Activated T-helper 1 cell treated with anti-CD3 and anti-CD28 coated beads, Interleukin-12 subunit alpha, Interleukin-12 subunit beta, Interleukin-2, Interleukin-4 antibody, amounts not matched to agents 30 ng/mL and 10 ng/mL and 1 ng/mL, durations not matched to agents 14 hours and 24 hours and 36 hours (primary cell): ENCODE data around the gene RBBP5. TPM values are rescaled to one million over a fixed set of nuclear protein-coding genes. Genes with fewer than 3 reads are reported as not detected.

Experiments
- DNase-seq: peaks from one replicate; pipeline ENCODE4 v3.0.0; 2021; ENCODE audit warnings: low spot score
- H3K27ac Mint-ChIP-seq: one replicate; pipeline ENCODE4 v1.8.0; 2021; ENCODE audit warnings: mild to moderate bottlenecking, mixed read lengths
- H3K27me3 Mint-ChIP-seq: one replicate; pipeline ENCODE4 v1.8.0; 2022; ENCODE audit warnings: mild to moderate bottlenecking, moderate library complexity, mixed read lengths; ENCODE audit not compliant: insufficient read depth
- H3K36me3 Mint-ChIP-seq: one replicate; pipeline ENCODE4 v1.8.0; 2021; ENCODE audit warnings: low read depth, mixed read lengths
- H3K4me1 Mint-ChIP-seq: one replicate; pipeline ENCODE4 v1.8.0; 2021; ENCODE audit warnings: low read depth, mixed read lengths
- H3K4me3 Mint-ChIP-seq: one replicate; pipeline ENCODE4 v1.8.0; 2021; ENCODE audit warnings: mild to moderate bottlenecking, moderate library complexity, mixed read lengths
- H3K9me3 Mint-ChIP-seq: one replicate; pipeline ENCODE4 v1.8.0; 2021; ENCODE audit warnings: mixed read lengths
- intact Hi-C: fragments of 100-400 bp; cut with micrococcal nuclease; formaldehyde crosslinking; loops from one replicate; pipeline ENCODE4 v1.15.1; 2024
- total RNA-seq: library from RNA; stranded (reverse); gene quantifications from 2 replicates; pipeline ENCODE4 v1.2.3, GENCODE V29; 2022

The RBBP5 gene
- total RNA-seq, 1 donor from 2014 or later: 21.5 TPM

DNA sequence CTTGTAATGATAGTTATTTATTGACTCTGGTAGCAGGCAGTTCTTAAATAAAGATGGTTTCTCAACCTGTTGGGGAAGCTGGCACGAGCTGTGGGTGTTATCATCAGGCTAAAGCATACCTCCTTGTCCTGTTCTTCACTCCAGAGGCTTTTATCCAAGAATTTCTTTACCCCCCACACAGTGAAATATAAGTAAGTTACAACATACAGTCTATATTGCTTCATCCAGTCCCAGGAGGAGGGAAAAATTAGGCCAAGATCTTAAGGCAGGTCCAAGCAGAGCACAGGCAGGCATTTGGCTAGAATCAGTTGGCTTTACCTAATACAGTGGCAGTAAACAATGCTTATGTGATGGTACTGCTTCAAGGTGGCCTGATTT is 43.9 kb downstream of the RBBP5 start:
- Mint-ChIP-seq H3K9me3 (no peaks in the 10 kb centered on the region), H3K4me1 (no peaks in the 10 kb centered on the region), H3K4me3 (no peak overlapping the region), H3K27ac (no peak overlapping the region), H3K36me3 (no peaks in the 10 kb centered on the region), H3K27me3 (peaks cover 2% of the 10 kb centered on the region)
- intact Hi-C loops: no loop called here
- DNase-seq: no peak

GRCh38 chr1:205077158-205077933 is 44.4 kb downstream of the RBBP5 start:
- H3K27ac Mint-ChIP-seq: no peak overlapping the region
- H3K4me3 Mint-ChIP-seq: no peak overlapping the region
- intact Hi-C loops: no loop called here
- peaks cover 2% of the 10 kb centered on the region for H3K27me3 Mint-ChIP-seq
- no peaks in the 10 kb centered on the region for H3K9me3 Mint-ChIP-seq
- DNase-seq: no peak
- no peaks in the 10 kb centered on the region for H3K36me3 Mint-ChIP-seq
- H3K4me1 Mint-ChIP-seq: no peaks in the 10 kb centered on the region

- peaks cover 2% of the 10 kb centered on the region for H3K27me3 Mint-ChIP-seq
- intact Hi-C loops: no loop called here
- H3K9me3 Mint-ChIP-seq: no peaks in the 10 kb centered on the region
- H3K4me1 Mint-ChIP-seq: no peaks in the 10 kb centered on the region
- DNase-seq: no peak
- H3K27ac Mint-ChIP-seq: no peak overlapping the region
- no peak overlapping the region for H3K4me3 Mint-ChIP-seq
- no peaks in the 10 kb centered on the region for H3K36me3 Mint-ChIP-seq
Measured at GRCh38 chr1:205076245-205076761, 45.5 kb downstream of the RBBP5 start.

- no peaks in the 10 kb centered on the region for H3K9me3 Mint-ChIP-seq
- H3K36me3 Mint-ChIP-seq: no peaks in the 10 kb centered on the region
- intact Hi-C loops: no loop called here
- DNase-seq: no peak
- no peaks in the 10 kb centered on the region for H3K4me1 Mint-ChIP-seq
- no peak overlapping the region for H3K27ac Mint-ChIP-seq
- peaks cover 2% of the 10 kb centered on the region for H3K27me3 Mint-ChIP-seq
- H3K4me3 Mint-ChIP-seq: no peak overlapping the region
Measured at GRCh38 chr1:205075642-205076155, 46.1 kb downstream of the RBBP5 start.

DNA sequence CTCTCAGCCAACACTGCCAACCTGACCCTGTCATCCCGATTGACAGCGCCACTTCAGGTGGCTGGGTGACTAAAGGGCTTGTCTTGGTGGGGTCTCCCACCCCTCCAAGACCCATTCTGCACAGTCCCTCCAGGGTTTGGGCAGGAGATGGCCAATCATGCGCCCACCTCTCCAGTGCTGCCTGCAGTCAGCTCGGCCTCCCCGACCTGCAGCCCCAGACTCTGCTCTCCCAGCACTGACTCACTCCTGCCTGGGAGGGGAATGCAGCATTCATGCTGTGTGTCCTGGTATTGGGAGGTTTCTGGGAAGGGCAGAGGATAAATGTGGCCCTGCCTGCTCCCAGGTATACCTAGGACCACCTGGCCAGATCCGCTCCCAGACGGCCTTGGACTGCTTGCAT is 47.3 kb downstream of the RBBP5 start:
- H3K27me3 Mint-ChIP-seq: peaks cover 3% of the 10 kb centered on the region
- no peak overlapping the region for H3K27ac Mint-ChIP-seq
- H3K36me3 Mint-ChIP-seq: no peaks in the 10 kb centered on the region
- DNase-seq: no peak
- intact Hi-C loops: no loop called here
- H3K4me3 Mint-ChIP-seq: no peak overlapping the region
- H3K9me3 Mint-ChIP-seq: no peaks in the 10 kb centered on the region
- H3K4me1 Mint-ChIP-seq: no peaks in the 10 kb centered on the region

GRCh38 chr1:205074084-205074483 is 47.7 kb downstream of the RBBP5 start:
- intact Hi-C loops: no loop called here
- no peaks in the 10 kb centered on the region for H3K36me3 Mint-ChIP-seq
- H3K4me3 Mint-ChIP-seq: no peak overlapping the region
- peaks cover 3% of the 10 kb centered on the region for H3K27me3 Mint-ChIP-seq
- no peak overlapping the region for H3K27ac Mint-ChIP-seq
- DNase-seq: no peak
- H3K9me3 Mint-ChIP-seq: no peaks in the 10 kb centered on the region
- H3K4me1 Mint-ChIP-seq: no peaks in the 10 kb centered on the region

DNA sequence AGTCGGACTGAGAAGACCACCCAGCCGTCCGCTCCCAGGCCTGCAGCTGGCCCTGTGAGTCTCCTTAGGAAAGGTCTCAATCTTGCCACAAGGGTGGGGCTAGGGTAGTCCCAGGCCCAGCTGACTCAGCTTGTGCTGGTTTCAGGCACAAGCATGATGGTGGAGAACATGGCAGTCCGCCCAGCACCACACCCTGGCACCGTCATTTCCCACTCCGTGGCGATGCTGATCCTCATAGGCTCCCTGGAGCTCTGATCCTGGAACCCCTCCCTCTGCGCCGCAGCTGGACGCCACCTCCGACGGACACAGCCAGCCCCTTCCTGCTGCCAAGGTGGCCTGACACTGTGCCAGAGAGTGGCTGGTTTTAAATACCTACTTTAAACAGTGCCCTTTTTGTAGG is 48.3 kb downstream of the RBBP5 start:
- H3K27me3 Mint-ChIP-seq: peaks cover 3% of the 10 kb centered on the region
- H3K4me3 Mint-ChIP-seq: no peak overlapping the region
- intact Hi-C loops: no loop called here
- DNase-seq: no peak
- H3K27ac Mint-ChIP-seq: no peak overlapping the region
- H3K36me3 Mint-ChIP-seq: no peaks in the 10 kb centered on the region
- H3K9me3 Mint-ChIP-seq: no peaks in the 10 kb centered on the region
- no peaks in the 10 kb centered on the region for H3K4me1 Mint-ChIP-seq

DNA sequence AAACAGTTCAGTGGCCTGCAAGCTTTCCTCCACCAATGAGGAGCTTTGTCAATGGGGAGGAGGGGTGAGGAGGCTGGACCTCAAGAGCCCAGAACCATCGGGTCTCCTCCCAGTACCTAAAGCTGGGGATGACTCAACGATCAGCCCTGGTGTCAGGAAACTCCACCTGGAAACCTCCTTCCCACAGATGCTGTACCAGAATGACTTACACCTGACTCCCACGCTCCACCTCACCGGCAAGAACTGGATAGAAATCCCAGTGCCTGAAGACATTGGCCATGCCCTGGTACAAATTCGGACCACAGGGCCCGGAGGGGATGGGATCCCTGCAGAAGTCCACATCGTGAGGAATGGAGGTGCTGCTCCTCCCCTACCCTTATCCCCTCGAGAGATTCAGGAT is 48.9 kb downstream of the RBBP5 start:
- intact Hi-C loops: no loop called here
- Mint-ChIP-seq H3K36me3 (no peaks in the 10 kb centered on the region), H3K4me3 (no peak overlapping the region), H3K9me3 (no peaks in the 10 kb centered on the region), H3K27ac (no peak overlapping the region), H3K27me3 (peaks cover 4% of the 10 kb centered on the region), H3K4me1 (no peaks in the 10 kb centered on the region)
- DNase-seq: no peak

- no peaks in the 10 kb centered on the region for H3K4me1 Mint-ChIP-seq
- intact Hi-C loops: no loop called here
- H3K27ac Mint-ChIP-seq: no peak overlapping the region
- DNase-seq: no peak
- H3K4me3 Mint-ChIP-seq: no peak overlapping the region
- H3K27me3 Mint-ChIP-seq: peaks cover 6% of the 10 kb centered on the region
- no peaks in the 10 kb centered on the region for H3K36me3 Mint-ChIP-seq
- no peaks in the 10 kb centered on the region for H3K9me3 Mint-ChIP-seq
Measured at GRCh38 chr1:205072286-205072685, 49.5 kb downstream of the RBBP5 start.

DNA sequence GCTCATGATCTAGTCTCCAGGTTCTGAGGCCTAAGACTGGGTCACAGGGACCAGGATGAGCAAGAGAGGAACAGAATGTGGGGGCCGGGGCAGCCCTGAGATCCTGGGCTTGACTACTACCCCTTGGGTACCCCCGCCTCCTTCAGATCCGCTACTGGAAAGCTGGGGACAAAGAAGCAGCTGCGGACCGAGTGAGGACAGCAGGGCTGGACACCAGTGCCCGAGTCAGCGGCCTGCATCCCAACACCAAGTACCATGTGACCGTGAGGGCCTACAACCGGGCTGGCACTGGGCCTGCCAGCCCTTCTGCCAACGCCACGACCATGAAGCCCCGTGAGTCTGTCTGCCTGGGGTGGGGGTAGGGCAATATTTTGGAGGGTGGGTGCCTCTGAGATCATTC is 50.0 kb downstream of the RBBP5 start:
- no peak for DNase-seq
- Mint-ChIP-seq H3K4me1 (no peaks in the 10 kb centered on the region), H3K9me3 (no peaks in the 10 kb centered on the region), H3K4me3 (no peak overlapping the region), H3K27me3 (peaks cover 6% of the 10 kb centered on the region), H3K36me3 (no peaks in the 10 kb centered on the region), H3K27ac (no peak overlapping the region)
- intact Hi-C loops: no loop called here

- no peak for DNase-seq
- Mint-ChIP-seq H3K27me3 (peaks cover 6% of the 10 kb centered on the region), H3K4me3 (no peak overlapping the region), H3K4me1 (no peaks in the 10 kb centered on the region), H3K27ac (no peak overlapping the region), H3K36me3 (no peaks in the 10 kb centered on the region), H3K9me3 (no peaks in the 10 kb centered on the region)
- intact Hi-C loops: no loop called here
Measured at GRCh38 chr1:205071028-205071409, 50.8 kb downstream of the RBBP5 start.

DNA sequence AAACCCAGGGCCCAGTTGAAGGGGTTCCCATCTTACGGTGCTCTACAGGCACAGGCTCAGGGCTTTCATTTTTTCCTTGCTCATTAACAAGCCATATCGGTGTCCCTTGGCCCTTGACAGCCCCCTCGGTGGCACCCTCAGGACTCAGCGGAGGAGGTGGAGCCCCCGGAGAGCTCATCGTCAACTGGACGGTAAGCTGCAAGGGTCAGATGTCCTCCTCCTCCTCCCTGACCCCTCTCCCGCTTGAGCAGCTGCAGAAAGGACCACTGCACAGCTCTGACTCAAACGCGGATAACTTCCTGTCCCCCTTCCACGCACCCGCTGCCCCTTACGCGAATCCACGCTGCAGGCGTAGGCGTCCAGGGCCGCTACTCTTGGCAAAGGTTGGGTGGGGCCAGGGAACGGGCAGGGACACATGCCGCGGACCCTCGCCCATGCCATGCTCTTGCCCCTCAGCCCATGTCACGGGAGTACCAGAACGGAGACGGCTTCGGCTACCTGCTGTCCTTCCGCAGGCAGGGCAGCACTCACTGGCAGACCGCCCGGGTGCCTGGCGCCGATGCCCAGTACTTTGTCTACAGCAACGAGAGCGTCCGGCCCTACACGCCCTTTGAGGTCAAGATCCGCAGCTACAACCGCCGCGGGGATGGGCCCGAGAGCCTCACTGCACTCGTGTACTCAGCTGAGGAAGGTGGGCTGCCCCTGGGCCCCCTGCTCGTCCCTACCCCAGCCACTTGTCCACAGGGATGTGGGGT is 52.2 kb downstream of the RBBP5 start:
- H3K4me3 Mint-ChIP-seq: no peak overlapping the region
- no peaks in the 10 kb centered on the region for H3K4me1 Mint-ChIP-seq
- DNase-seq: no peak
- H3K27me3 Mint-ChIP-seq: peaks cover 5% of the 10 kb centered on the region
- intact Hi-C loops: no loop called here
- H3K36me3 Mint-ChIP-seq: no peaks in the 10 kb centered on the region
- H3K27ac Mint-ChIP-seq: no peak overlapping the region
- no peaks in the 10 kb centered on the region for H3K9me3 Mint-ChIP-seq

DNA sequence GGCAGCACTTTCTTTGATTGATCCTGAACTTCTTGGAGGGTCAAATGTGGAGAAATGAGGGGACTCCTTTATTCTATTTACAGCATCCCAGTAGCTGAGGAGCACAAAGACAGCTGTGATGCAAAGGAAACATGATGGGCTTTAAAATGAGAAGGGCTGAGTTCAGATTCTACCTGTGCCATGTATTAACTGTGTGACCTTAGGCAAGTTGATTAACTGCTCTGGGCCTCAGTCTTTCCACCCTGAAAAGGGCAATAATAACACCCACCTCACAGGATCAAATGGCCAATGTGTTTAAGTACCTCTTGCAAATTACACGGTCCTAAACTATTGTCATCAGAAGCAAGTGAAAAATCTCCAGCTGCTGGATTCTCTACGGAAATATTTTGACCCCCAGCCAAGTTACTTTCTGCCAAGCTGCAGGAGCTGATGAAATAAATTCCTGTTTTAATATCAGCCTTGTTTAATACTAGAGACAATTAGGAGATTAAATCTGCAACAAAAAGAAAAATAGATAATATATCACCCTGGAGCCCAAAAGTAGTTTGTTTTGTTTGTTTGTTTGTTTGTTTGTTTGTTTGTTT is 53.2 kb downstream of the RBBP5 start:
- Mint-ChIP-seq H3K4me1 (no peaks in the 10 kb centered on the region), H3K27ac (no peak overlapping the region), H3K36me3 (no peaks in the 10 kb centered on the region), H3K9me3 (no peaks in the 10 kb centered on the region), H3K27me3 (peaks cover 5% of the 10 kb centered on the region), H3K4me3 (no peak overlapping the region)
- intact Hi-C loops: no loop called here
- no peak for DNase-seq
